GM12864 (cell line): ENCODE measurements around the gene C11orf21.

Source experiments
- DNase-seq: peaks from one replicate; pipeline ENCODE4 v3.0.0-alpha.2; 2011; ENCODE audit warnings: low read depth
- H3K4me3 ChIP-seq: 2 replicates; pipeline ENCODE4 v1.5.1; 2011; ENCODE audit warnings: mild to moderate bottlenecking, low read depth, low read length, control low read depth
- CTCF ChIP-seq: IDR thresholded peaks from 2 replicates; pipeline ENCODE4 v1.5.1; 2011; ENCODE audit warnings: low read depth, mild to moderate bottlenecking, moderate library complexity, low read length, control low read depth, inconsistent platforms; ENCODE audit errors: missing control alignments

The C11orf21 gene

GRCh38 chr11:2265396-2265795, 36.3 kb downstream of the C11orf21 start:
- DNase-seq: peak; percentile 16
- no peak overlapping the region for H3K4me3 ChIP-seq
- no peak for TF ChIP-seq CTCF

DNA sequence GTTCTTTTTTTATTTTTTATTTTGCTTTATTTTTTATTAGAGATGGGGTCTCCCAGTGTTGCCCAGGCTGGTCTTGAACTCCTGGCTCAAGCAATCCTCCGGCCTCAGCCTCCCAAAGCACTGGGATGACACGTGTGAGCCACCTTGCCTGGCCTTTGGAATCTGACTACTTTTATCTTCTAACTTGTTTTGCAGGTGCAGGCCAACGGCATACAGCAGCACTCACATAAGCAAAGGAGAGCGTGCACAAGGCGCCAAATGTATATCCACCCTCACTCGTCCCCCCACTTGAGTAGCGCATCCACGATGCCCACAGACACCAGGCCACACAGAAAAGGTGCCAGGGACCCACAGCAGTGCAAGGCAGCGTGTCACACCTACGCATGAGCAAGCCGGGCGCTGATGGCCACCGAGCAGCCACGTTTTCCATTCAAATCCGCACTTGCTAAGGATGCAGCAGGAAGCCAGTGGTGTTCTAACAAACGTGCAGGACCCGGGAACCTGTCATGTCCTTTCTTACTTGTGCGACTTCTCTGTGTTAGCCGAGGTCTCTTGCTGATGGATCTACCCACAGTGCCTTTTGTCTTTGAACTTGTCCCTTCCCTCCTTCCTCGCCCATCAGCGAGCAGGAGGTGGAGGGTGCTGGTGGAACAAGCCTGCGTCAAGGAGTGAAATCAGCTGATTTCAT, 37.2 kb downstream of the C11orf21 start:
- no peak for DNase-seq
- no peak overlapping the region for H3K4me3 ChIP-seq
- no peak for TF ChIP-seq CTCF

DNA sequence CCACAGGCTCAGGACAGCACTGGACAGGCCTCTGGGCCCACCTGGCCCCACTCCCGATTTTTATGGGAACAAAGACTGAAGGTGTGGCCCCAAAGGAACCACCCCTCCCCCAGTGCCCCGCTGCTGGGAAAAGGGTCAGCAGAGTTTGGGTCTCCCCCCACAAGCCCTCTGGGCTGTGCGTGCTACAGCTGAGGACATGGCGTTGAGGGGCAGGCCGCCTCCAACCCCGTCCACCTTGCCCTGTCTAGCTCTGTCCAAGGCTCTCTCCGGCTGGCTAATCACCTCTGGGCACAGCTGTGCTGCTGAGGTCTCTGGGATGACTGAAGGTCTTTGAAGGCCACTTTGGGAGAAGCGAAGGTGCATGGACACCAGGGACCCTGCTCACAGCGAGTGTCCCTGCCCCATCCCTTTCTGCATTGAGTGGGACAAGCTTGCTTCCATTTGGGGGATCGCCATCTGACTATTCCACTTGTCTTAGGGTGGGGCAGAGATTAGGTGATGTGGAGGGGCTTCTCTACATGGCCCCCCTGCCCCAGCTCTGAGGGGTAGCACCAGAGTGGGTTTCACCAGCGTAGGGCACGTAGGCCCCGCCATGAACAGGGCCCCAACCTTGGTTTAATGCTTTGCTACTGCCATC, 37.9 kb downstream of the C11orf21 start:
- no peak for TF ChIP-seq CTCF
- no peak for DNase-seq
- H3K4me3 ChIP-seq: no peak overlapping the region

- no peak for DNase-seq
- TF ChIP-seq CTCF: no peak
- no peak overlapping the region for H3K4me3 ChIP-seq
Observed at GRCh38 chr11:2263071-2263565, 38.6 kb downstream of the C11orf21 start.

GRCh38 chr11:2262301-2263070, 39.2 kb downstream of the C11orf21 start:
- TF ChIP-seq CTCF: no peak
- DNase-seq: no peak

DNA sequence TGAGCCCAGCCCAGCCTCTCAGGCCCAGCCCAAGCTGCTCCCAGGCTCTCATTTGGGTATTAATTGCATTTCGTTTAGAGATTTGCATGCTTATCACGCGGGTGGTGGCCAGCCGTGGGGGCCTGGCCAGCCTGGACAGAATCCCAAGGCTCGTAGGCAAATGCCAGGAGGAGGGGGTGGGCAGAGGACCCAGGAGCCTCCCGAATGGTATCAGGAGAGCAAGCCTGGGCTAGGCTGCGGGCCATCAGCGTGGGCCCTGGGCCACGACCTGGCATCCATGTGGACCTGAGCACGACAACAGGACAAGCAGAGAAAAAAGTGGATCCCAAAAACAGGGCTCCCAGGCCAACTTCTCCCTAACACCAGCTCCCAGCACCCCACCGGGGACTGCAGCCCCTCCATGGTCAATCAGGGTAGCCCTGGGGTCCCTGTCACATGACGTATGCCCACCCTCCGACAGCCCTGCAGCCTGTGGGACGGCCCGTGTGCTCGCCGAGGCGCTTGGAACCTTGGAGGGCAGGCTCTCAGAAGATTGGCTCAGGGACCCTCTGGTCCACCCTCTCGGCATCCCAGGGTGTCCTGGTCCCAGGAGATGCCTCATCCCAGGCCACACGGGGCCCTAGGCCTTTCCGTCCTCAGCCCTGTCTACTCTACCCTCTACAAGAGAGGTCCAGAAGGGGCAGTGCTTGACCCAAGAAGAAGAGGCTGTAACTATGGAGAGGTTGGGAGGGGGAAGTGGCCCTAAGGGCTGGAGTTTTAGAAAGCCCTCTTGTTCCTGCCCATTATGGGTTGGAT, 40.1 kb downstream of the C11orf21 start:
- no peak overlapping the region for H3K4me3 ChIP-seq
- no peak for DNase-seq
- TF ChIP-seq CTCF: no peak

More at GRCh38 chr11:2262301-2263070, 39.2 kb downstream of the C11orf21 start:
- no peak overlapping the region for H3K4me3 ChIP-seq
